K562 (cell line): ENCODE results near the gene KCNG1. TPM values are rescaled to one million over a fixed set of nuclear protein-coding genes. Genes with fewer than 3 reads are reported as not detected.

Experiments
- ATAC-seq: fragments of 200-7000 bp; cut with Tn5 transposase; 3 replicates; pipeline ENCODE4 v1.9.1; 2020; ENCODE audit warnings: moderate library complexity
- BruUV-seq: library from RNA; stranded (reverse); fragments of 400-500 nt; replicated peaks from 2 replicates; lab custom pipeline; 2021; lab: Mats Ljungman, UMichigan
- CTCF ChIA-PET: fragments of 300-600 bp; formaldehyde crosslinking; extraction: SDS; loops from one replicate; lab custom pipeline; 2021; ENCODE audit warnings: low intra/inter-chr PET ratio; lab: Yijun Ruan, JAX
- POLR2A ChIA-PET: fragments of 300-600, 350-650 bp; sonication (Branson Sonifier 250); formaldehyde crosslinking; extraction: SDS; loops from one replicate; lab custom pipeline; 2021; ENCODE audit warnings: antibody characterized with exemption, inconsistent platforms; lab: Yijun Ruan, JAX
- DNase-seq, 4 experiments: peaks; one replicate each; pipeline versions ENCODE4 v3.0.0 to v3.0.0-alpha.2; 2011 to 2018; ENCODE audit warnings: low spot score in 3 of 4, mixed read lengths in 3 of 4; ENCODE audit errors: extremely low read depth in 1 of 4
- FAIRE-seq: peaks from 2 replicates; lab custom pipeline; 2011; peaks lifted over from hg19 to GRCh38; lab: Jason Lieb, UNC
- H2AFZ ChIP-seq: 2 replicates; pipeline ENCODE4 v1.6.0; 2011; ENCODE audit warnings: low read depth, low read length, control low read depth, inconsistent platforms
- H3K27ac ChIP-seq: fragments of 200-600 bp; 3 replicates; pipeline ENCODE4 v1.8.0; 2011; ENCODE audit warnings: low read depth, mild to moderate bottlenecking, control low read depth, inconsistent platforms, low read length, moderate library complexity, mixed read lengths; ENCODE audit errors: extremely low read depth
- H3K27me3 ChIP-seq, 2 experiments: fragments of 300-600 bp in 1 of 2; 2 replicates in 1 of 2; 3 replicates in 1 of 2; pipeline versions ENCODE4 v1.6.0 to v1.8.0; 2011; ENCODE audit warnings: inconsistent platforms in 2 of 2, low read length in 2 of 2, mild to moderate bottlenecking in 1 of 2, mixed read lengths in 1 of 2, moderate library complexity in 1 of 2; ENCODE audit not compliant: control insufficient read depth in 2 of 2, insufficient read depth in 2 of 2
- H3K36me3 ChIP-seq: fragments of 300-600 bp; 3 replicates; pipeline ENCODE4 v1.8.0; 2011; ENCODE audit warnings: mild to moderate bottlenecking, low read length, inconsistent platforms; ENCODE audit not compliant: control insufficient read depth, insufficient read depth
- H3K4me1 ChIP-seq, 2 experiments: fragments of 200-600 bp in 1 of 2; replicated peaks in 1 of 2; 2 replicates in 1 of 2; 3 replicates in 1 of 2; pipeline versions ENCODE4 v1.5.1 to v1.8.0; 2011; ENCODE audit warnings: inconsistent platforms in 2 of 2, low read length in 2 of 2, mild to moderate bottlenecking in 1 of 2, mixed read lengths in 1 of 2, moderate library complexity in 1 of 2; ENCODE audit not compliant: control insufficient read depth in 2 of 2, insufficient read depth in 2 of 2
- H3K4me2 ChIP-seq: 2 replicates; pipeline ENCODE4 v1.6.1; 2011; ENCODE audit warnings: low read length, control low read depth, inconsistent platforms, mixed read lengths; ENCODE audit not compliant: insufficient read depth
- H3K4me3 ChIP-seq: fragments of 200-600 bp; sonication (generic), shearing (Covaris generic); 2 replicates; pipeline ENCODE4 v1.5.1; 2016; ENCODE audit warnings: control low read depth, inconsistent platforms
- H3K79me2 ChIP-seq: fragments of 200-600 bp; 3 replicates; pipeline ENCODE4 v1.8.0; 2011; ENCODE audit warnings: low read length, inconsistent platforms; ENCODE audit not compliant: control insufficient read depth, insufficient read depth
- H3K9ac ChIP-seq, 2 experiments: 2 replicates each; pipeline versions ENCODE4 v1.6.0 to v1.6.1; 2011; ENCODE audit warnings: low read depth in 2 of 2, low read length in 2 of 2, control low read depth in 1 of 2, inconsistent platforms in 1 of 2, mild to moderate bottlenecking in 1 of 2, mixed read lengths in 1 of 2; ENCODE audit not compliant: insufficient read depth in 1 of 2
- H3K9me1 ChIP-seq: one replicate; pipeline ENCODE4 v1.6.0; 2011; ENCODE audit warnings: inconsistent platforms, mild to moderate bottlenecking, low read length, moderate library complexity; ENCODE audit not compliant: control insufficient read depth, insufficient read depth
- H3K9me3 ChIP-seq: replicated peaks from 2 replicates; pipeline ENCODE4 v1.5.1; 2011; ENCODE audit warnings: low read depth, low read length, inconsistent platforms; ENCODE audit not compliant: control insufficient read depth, insufficient read depth
- H4K20me1 ChIP-seq: replicated peaks from 2 replicates; pipeline ENCODE4 v1.6.1; 2011; ENCODE audit warnings: low read length, inconsistent platforms, mixed read lengths; ENCODE audit not compliant: control insufficient read depth, insufficient read depth
- DIDO1 ChIP-seq: fragments of 450-650 bp; IDR thresholded peaks from 2 replicates; pipeline ENCODE4 v1.6.1; 2016; ENCODE audit warnings: low read depth, missing biosample characterization, missing genetic modification characterization
- FOS ChIP-seq: IDR thresholded peaks from 3 replicates; pipeline ENCODE4 v1.6.1; 2011; ENCODE audit not compliant: insufficient read length; ENCODE audit errors: extremely low read depth
- JUND ChIP-seq, 2 experiments: IDR thresholded peaks; 2 replicates in 1 of 2; 3 replicates in 1 of 2; pipeline ENCODE4 v1.6.1; 2011; ENCODE audit warnings: borderline replicate concordance in 2 of 2, low read depth in 2 of 2, low read length in 2 of 2, improper control_type of control experiment in 1 of 2, missing biosample characterization in 1 of 2, missing genetic modification characterization in 1 of 2, missing genetic modification reagents in 1 of 2
- KDM5B ChIP-seq: fragments of 200-600 bp; sonication (generic); IDR thresholded peaks from 2 replicates; pipeline ENCODE4 v1.6.1; 2012; ENCODE audit warnings: low read depth, mild to moderate bottlenecking, moderate library complexity, low read length, control low read depth, inconsistent platforms; ENCODE audit not compliant: insufficient replicate concordance
- NCOA2 ChIP-seq, 2 experiments: fragments of 450-650 bp; IDR thresholded peaks; 2 replicates each; pipeline ENCODE4 v1.6.1; 2018; ENCODE audit warnings: mild to moderate bottlenecking in 2 of 2, moderate library complexity in 1 of 2; ENCODE audit not compliant: partially characterized antibody in 2 of 2
- PHTF2 ChIP-seq: fragments of 250-450 bp; sonication (Bioruptor Pico); IDR thresholded peaks from 2 replicates; pipeline ENCODE4 v1.5.0; 2021; ENCODE audit warnings: mild to moderate bottlenecking
- RBFOX2 ChIP-seq: fragments of 200-400 bp; formaldehyde crosslinking; IDR thresholded peaks from 2 replicates; pipeline ENCODE4 v1.6.1; 2017; ENCODE audit warnings: low read depth, mild to moderate bottlenecking, low read length, moderate library complexity
- RCOR1 ChIP-seq, 2 experiments: IDR thresholded peaks; 2 replicates each; pipeline ENCODE4 v1.6.1; 2012; ENCODE audit warnings: low read depth in 2 of 2, low read length in 2 of 2, borderline replicate concordance in 1 of 2, improper control_type of control experiment in 1 of 2
- RUNX1 ChIP-seq: sonication (generic); IDR thresholded peaks from 2 replicates; pipeline ENCODE4 v1.6.1; 2016; ENCODE audit warnings: antibody characterized with exemption, low read depth
- SMARCE1 ChIP-seq: fragments of 450-650 bp; IDR thresholded peaks from 2 replicates; pipeline ENCODE4 v1.7.1; 2016; ENCODE audit warnings: mild to moderate bottlenecking
- ZBTB7A ChIP-seq: IDR thresholded peaks from 2 replicates; pipeline ENCODE4 v1.6.1; 2011; ENCODE audit warnings: low read depth, mild to moderate bottlenecking, low read length, moderate library complexity, borderline replicate concordance; ENCODE audit not compliant: control insufficient read depth
- ZNF232 ChIP-seq: sonication (generic); formaldehyde crosslinking; IDR thresholded peaks from 2 replicates; pipeline ENCODE4 v1.8.0; 2022; ENCODE audit warnings: mild to moderate bottlenecking, missing genetic modification reagents
- ZNF717 ChIP-seq: fragments of 250-450 bp; sonication (Bioruptor Pico); IDR thresholded peaks from 2 replicates; pipeline ENCODE4 v1.5.0; 2021
- WGBS: fragments of 100-300 bp; shearing (Covaris generic); methylation state at CpG from one replicate; pipeline ENCODE4 v1.1.6; 2016; ENCODE audit warnings: low coverage, mixed read lengths; ENCODE audit not compliant: insufficient coverage; ENCODE audit errors: missing lambda C conversion rate; 5-methylcytosine and 5-hydroxymethylcytosine counted together
- in situ Hi-C: fragments of 300-500 bp; cut with MboI; formaldehyde crosslinking; loops from 4 replicates; pipeline ENCODE4 v1.15.0; 2018; ENCODE audit warnings: inconsistent platforms, mixed read lengths
- intact Hi-C: fragments of 100-400 bp; cut with micrococcal nuclease; formaldehyde crosslinking; loops from 2 replicates; pipeline ENCODE4 v1.14.2; 2022
- polyA plus RNA-seq, 8 experiments: library from polyadenylated mRNA; depleted of rRNA in 4 of 8; stranded (reverse) in 5 of 8; unstranded in 3 of 8; fragments of >200 nt; fragmentation: Nextera tagmentation in 2 of 8; fragmentation: Illumina TruSeq in 1 of 8; extraction: Ambion mirVana in 2 of 8; extraction: Trizol in 1 of 8; gene quantifications; 2 replicates each; pipeline versions ENCODE4 v1.2.1 to v1.2.3, GENCODE V29; 2011 to 2014; ENCODE audit warnings: inconsistent platforms in 1 of 8, missing spikeins in 1 of 8
- total RNA-seq, 7 experiments: library from RNA; depleted of rRNA in 6 of 7; stranded (reverse); fragments of >200 nt in 6 of 7; fragmentation: Illumina TruSeq in 2 of 7; extraction: Trizol in 2 of 7; gene quantifications; 2 replicates each; pipeline versions ENCODE4 v1.2.1 to v1.2.3, GENCODE V29; 2011 to 2021; ENCODE audit warnings: low replicate concordance in 1 of 7
- TF ChIP-seq, protein P1 (sequence below), 2 experiments: fragments of 450-650 bp; IDR thresholded peaks; 2 replicates each; pipeline ENCODE4 v1.6.1; 2018; ENCODE audit warnings: mild to moderate bottlenecking in 2 of 2, low read depth in 1 of 2; ENCODE audit not compliant: partially characterized antibody in 2 of 2
- TF ChIP-seq, protein P2 (sequence below): fragments of 250-450 bp; sonication (Bioruptor Pico); IDR thresholded peaks from 2 replicates; pipeline ENCODE4 v1.9.0; 2021; ENCODE audit warnings: mild to moderate bottlenecking

The KCNG1 gene
- total and polyA plus RNA-seq, 9 of the 15 experiments (the other 6 are each of a cell fraction or from before 2014, with no cell fraction given): 0.06 to 1.5 (median 0.22) TPM; not detected in 2

DNA sequence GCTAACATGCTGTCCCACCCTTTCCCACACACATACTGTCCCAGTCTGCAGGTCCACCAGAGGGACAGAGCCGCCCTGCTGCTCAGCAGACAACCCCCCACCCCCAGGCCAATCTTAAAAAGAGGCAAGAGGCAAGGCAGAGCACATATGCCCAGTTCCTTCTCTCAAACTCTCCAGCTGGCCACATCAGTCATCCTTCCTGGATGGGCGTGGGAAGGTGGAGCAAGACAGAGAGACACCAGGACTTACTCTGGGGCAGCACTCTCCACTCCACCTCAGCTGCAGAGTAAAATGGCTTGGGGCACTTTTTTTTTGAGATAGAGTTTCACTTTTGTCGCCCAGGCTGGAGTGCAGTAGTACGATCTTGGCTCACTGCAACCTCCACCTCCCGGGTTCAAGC is 53.5 kb downstream of the KCNG1 start:
- FAIRE-seq (no peak), ATAC-seq (peak; percentile 31; the same call in 2 of the 3 replicates), DNase-seq (no peak)
- H3K27ac ChIP-seq: no peak overlapping the region
- TF ChIP-seq, protein P1, sequence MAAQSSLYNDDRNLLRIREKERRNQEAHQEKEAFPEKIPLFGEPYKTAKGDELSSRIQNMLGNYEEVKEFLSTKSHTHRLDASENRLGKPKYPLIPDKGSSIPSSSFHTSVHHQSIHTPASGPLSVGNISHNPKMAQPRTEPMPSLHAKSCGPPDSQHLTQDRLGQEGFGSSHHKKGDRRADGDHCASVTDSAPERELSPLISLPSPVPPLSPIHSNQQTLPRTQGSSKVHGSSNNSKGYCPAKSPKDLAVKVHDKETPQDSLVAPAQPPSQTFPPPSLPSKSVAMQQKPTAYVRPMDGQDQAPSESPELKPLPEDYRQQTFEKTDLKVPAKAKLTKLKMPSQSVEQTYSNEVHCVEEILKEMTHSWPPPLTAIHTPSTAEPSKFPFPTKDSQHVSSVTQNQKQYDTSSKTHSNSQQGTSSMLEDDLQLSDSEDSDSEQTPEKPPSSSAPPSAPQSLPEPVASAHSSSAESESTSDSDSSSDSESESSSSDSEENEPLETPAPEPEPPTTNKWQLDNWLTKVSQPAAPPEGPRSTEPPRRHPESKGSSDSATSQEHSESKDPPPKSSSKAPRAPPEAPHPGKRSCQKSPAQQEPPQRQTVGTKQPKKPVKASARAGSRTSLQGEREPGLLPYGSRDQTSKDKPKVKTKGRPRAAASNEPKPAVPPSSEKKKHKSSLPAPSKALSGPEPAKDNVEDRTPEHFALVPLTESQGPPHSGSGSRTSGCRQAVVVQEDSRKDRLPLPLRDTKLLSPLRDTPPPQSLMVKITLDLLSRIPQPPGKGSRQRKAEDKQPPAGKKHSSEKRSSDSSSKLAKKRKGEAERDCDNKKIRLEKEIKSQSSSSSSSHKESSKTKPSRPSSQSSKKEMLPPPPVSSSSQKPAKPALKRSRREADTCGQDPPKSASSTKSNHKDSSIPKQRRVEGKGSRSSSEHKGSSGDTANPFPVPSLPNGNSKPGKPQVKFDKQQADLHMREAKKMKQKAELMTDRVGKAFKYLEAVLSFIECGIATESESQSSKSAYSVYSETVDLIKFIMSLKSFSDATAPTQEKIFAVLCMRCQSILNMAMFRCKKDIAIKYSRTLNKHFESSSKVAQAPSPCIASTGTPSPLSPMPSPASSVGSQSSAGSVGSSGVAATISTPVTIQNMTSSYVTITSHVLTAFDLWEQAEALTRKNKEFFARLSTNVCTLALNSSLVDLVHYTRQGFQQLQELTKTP (IDR thresholded peaks at IDR 0.05; ENCODE audit: low read depth in 1 of 2, partially characterized antibody in 2 of 2): no peak
- TF ChIP-seq RCOR1 (IDR thresholded peaks at IDR 0.05; ENCODE audit: borderline replicate concordance in 1 of 2, low read depth in 2 of 2, low read length in 2 of 2): no peak
- no peak for TF ChIP-seq RUNX1
- TF ChIP-seq SMARCE1: no peak
- TF ChIP-seq ZBTB7A: no peak
- TF ChIP-seq PHTF2 (CRISPR knock-in tag): no peak
- no peak for TF ChIP-seq RBFOX2
- TF ChIP-seq ZNF717 (CRISPR knock-in tag): no peak
- no peak for TF ChIP-seq ZNF232 (CRISPR knock-in tag)
- TF ChIP-seq DIDO1 (tag): no peak
- TF ChIP-seq NCOA2 (IDR thresholded peaks at IDR 0.05; ENCODE audit: partially characterized antibody in 2 of 2): no peak
- no peak for TF ChIP-seq JUND (IDR thresholded peaks at IDR 0.05; ENCODE audit: borderline replicate concordance, low read depth, low read length)
- TF ChIP-seq JUND (tag; IDR thresholded peaks at IDR 0.05; ENCODE audit: borderline replicate concordance, low read depth, low read length): no peak
- no peak for TF ChIP-seq KDM5B
- TF ChIP-seq FOS: no peak
- TF ChIP-seq, protein P2, sequence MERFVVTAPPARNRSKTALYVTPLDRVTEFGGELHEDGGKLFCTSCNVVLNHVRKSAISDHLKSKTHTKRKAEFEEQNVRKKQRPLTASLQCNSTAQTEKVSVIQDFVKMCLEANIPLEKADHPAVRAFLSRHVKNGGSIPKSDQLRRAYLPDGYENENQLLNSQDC (CRISPR knock-in tag): no peak
- H3K9ac ChIP-seq: no peak overlapping the region
- no TSS peak for BruUV-seq
- CTCF ChIA-PET: no interaction called here
- WGBS: 12% methylated on average over 4 of the region's 5 CpGs
- H3K79me2 ChIP-seq: no peaks in the 10 kb centered on the region
- POLR2A ChIA-PET: interaction anchor here (0.7 kb wide), 1 partner anchor 318 kb away, joined by 3 read pairs; no protein-coding TSS in a partner anchor
- H3K27me3 ChIP-seq: peaks cover 25 to 43% of the 10 kb centered on the region in 2 experiments
- intact Hi-C loops (no loop called here), in situ Hi-C loops (no loop called here)
- no peaks in the 10 kb centered on the region; a peak in 2 of 5 replicates for H3K4me1 ChIP-seq
- H3K36me3 ChIP-seq: no peaks in the 10 kb centered on the region
- no peak overlapping the region for H3K4me3 ChIP-seq
- no peaks in the 10 kb centered on the region for H4K20me1 ChIP-seq
- H3K4me2 ChIP-seq: no peak overlapping the region
- no peak overlapping the region for H2AFZ ChIP-seq
- no peaks in the 10 kb centered on the region for H3K9me3 ChIP-seq
- H3K9me1 ChIP-seq: no peaks in the 10 kb centered on the region
